GM19025 (cell line): Measurements from ENCODE around the gene LMNA.
A peak's percentile ranks its signal among the peaks of the same experiment; 100 is the strongest.

ENCODE experiments used
- ATAC-seq: cut with Tn5 transposase; IDR thresholded peaks from one replicate; pipeline ENCODE4 v1.9.1; 2021; ENCODE audit warnings: mild to moderate bottlenecking, low read depth, moderate library complexity; ENCODE audit not compliant: unreplicated experiment

The LMNA gene

GRCh38 chr1:156135930-156136871 lies 21.7 kb downstream of the LMNA start:
- ATAC-seq = no peak

GRCh38 chr1:156136970-156137483 lies 22.5 kb downstream of the LMNA start:
- ATAC-seq = no peak

- no peak for ATAC-seq
Observed at GRCh38 chr1:156138458-156138867, 24.0 kb downstream of the LMNA start.

DNA sequence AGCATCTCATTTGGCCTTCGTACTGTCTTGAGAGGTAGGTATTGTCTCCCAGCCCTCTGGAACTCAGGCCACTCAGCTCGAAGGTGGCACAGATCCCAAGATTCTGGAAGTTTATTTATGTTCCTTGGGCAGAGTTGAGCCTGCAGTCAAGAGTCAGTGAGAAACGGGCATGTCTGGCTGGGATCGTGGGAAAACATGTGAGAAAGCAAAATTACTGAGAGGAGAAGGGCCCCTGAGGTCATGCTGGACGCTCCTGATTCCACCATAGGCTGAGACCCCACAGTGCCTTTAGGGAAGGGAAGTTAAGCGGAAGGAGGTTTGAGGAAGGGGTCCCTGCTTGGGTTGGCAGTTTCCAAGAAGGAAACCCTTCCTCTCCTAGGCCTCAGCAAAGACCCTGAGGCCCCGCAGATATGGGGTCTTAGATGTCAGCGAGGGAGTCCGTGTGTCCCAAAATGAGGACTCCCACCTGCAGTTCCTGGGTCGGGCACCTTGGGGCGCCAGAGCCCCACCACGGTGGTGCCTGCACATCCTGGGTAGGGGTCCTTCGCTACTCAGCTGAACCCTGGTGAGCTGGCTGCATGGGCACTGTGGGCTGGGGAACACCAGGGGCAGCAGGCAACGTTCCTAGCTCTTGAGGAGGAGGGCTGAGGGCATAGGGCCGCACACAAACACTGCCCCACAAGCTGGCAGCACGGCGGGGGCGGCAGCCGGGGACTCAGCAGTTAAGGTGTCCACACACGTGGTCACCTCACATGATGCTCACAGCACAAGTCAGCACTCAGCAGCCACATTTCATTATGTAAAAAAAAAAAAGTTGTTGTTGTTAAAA lies 26.6 kb downstream of the LMNA start:
- ATAC-seq = no peak

- ATAC-seq = no peak
Observed at GRCh38 chr1:156143765-156144489, 29.4 kb downstream of the LMNA start.

- ATAC-seq = no peak
Observed at GRCh38 chr1:156144742-156145141, 30.2 kb downstream of the LMNA start.

DNA sequence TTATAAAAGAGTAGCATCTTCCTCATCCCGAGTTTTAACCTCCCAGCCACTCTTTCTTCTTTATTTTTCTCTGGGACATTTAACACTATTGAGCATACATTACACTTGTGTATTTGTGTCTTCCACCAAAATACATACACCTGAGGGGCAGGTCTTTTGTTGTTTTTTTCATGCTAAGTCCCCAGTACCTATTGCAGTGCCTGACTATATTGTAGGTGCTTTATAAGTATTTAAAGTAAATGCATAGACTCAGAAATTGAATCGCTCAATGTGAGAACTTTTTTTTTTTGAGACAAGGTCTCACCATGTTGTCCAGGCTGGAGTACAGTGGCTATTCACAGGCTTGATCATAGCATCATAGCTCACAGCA lies 31.1 kb downstream of the LMNA start:
- ATAC-seq = no peak

- no peak for ATAC-seq
Observed at GRCh38 chr1:156146020-156146768, 31.7 kb downstream of the LMNA start.

- no peak for ATAC-seq
Observed at GRCh38 chr1:156146769-156147405, 32.4 kb downstream of the LMNA start.

DNA sequence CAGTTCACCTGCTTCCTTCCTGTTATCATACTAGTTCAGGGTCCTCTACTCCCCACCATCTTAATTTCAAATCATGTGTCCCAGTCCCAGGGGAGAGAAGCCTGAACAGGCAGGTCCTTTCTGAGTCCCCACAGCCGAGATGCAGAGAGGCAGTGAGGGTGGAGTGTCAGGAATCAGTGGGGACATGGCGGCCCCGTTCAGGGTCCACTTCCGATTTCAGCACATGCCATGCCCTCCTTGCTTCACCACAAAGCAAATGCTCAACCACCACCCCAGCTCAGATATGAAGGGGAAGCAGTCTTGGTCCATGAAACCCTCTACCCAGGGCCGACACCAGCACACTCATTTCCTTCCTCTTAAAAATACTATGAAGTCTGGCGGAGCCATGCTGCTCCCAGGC lies 33.7 kb downstream of the LMNA start:
- ATAC-seq = no peak

- ATAC-seq = peak; percentile 45
Observed at GRCh38 chr1:156149374-156150332, 35.1 kb downstream of the LMNA start.

GRCh38 chr1:156150333-156151011 lies 36.0 kb downstream of the LMNA start:
- no peak for ATAC-seq

- ATAC-seq = no peak
Observed at GRCh38 chr1:156151093-156151688, 36.7 kb downstream of the LMNA start.

GRCh38 chr1:156152628-156153027 lies 38.1 kb downstream of the LMNA start:
- ATAC-seq = no peak

DNA sequence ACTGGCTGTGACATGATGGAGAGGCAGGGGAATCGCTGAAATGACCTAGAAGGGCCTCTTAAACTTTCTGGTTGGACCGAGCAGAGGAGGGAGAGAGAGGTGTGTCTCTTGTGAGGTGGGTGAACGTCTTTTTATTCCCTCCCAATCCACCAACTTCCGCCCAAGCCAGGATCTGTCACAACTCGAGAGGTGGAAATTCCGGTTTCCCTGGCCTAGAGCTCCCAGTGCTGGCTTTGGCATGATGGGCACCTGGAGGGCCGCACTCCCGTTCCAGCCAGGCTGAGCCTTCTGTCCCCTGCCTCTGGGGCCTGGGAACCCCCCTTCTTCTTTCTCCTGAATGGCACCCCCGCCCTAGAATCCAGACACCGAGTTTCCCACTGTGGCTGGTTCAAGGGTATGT lies 38.9 kb downstream of the LMNA start, which contains the start of gene SEMA4A:
Gene SEMA4A, plus strand, starts transcription at position 224 of the 400 bp plus-strand sequence. CDS start 994 bp downstream, outside the sequence.
- no peak for ATAC-seq

- peak; percentile 44 for ATAC-seq
Observed at GRCh38 chr1:156154317-156154749, 39.8 kb downstream of the LMNA start.
